Measurements from ENCODE around the gene NSD2. TPM values are rescaled to one million over a fixed set of nuclear protein-coding genes. Genes with fewer than 3 reads are reported as not detected.

NSD2 gene
- total RNA-seq, 1 experiment from 2014 or later = 69.0 TPM

- no peak overlapping the region for H2AFZ ChIP-seq (ENCODE audit: low read length)
- intact Hi-C loops (cut with micrococcal nuclease) = no loop called here
- no peaks in the 10 kb centered on the region for H3K9me2 ChIP-seq (replicated peaks; ENCODE audit: low read length)
- BruUV-seq (replicated peaks) = no TSS peak
- TF ChIP-seq EZH2 (IDR thresholded peaks at IDR 0.05; ENCODE audit: low read length, unreplicated experiment) (no peak), CTCF (conservative IDR thresholded peaks at IDR 0.05; ENCODE audit: low read depth, low read length) (no peak)
- H3K4me3 ChIP-seq (ENCODE audit: low read length) = no peak overlapping the region
- no peaks in the 10 kb centered on the region for H3K36me3 ChIP-seq (ENCODE audit: low read depth, low read length)
- peaks cover 27% of the 10 kb centered on the region for H3K79me2 ChIP-seq (ENCODE audit: low read length)
- H3K9ac ChIP-seq (ENCODE audit: low read length) = no peak overlapping the region
- DNase-seq (no peak), ATAC-seq (no peak)
- H3F3A ChIP-seq (ENCODE audit: low read length, unreplicated experiment) = no peaks in the 10 kb centered on the region
- H4K20me1 ChIP-seq (ENCODE audit: low read length) = no peaks in the 10 kb centered on the region
- H3K27ac ChIP-seq (ENCODE audit: low read length) = no peak overlapping the region
- ChIA-PET POLR2A (ENCODE audit: unreplicated experiment) (no interaction called here), CTCF (no interaction called here)
- no peaks in the 10 kb centered on the region for H3K9me3 ChIP-seq (ENCODE audit: low read length)
- H3K27me3 ChIP-seq (ENCODE audit: low read length) = no peaks in the 10 kb centered on the region
- H3K4me1 ChIP-seq (ENCODE audit: insufficient read depth, low read length) = no peaks in the 10 kb centered on the region
- H3K4me2 ChIP-seq (ENCODE audit: low read length) = no peak overlapping the region
Measured at GRCh38 chr4:1989533-1990347, 118.5 kb downstream of the NSD2 start.

- Histone ChIP-seq H3K4me1 (ENCODE audit: insufficient read depth, low read length) (no peaks in the 10 kb centered on the region), H3K9ac (ENCODE audit: low read length) (no peak overlapping the region), H3K36me3 (ENCODE audit: low read depth, low read length) (no peaks in the 10 kb centered on the region), H3K27me3 (ENCODE audit: low read length) (no peaks in the 10 kb centered on the region), H3K4me3 (ENCODE audit: low read length) (no peak overlapping the region), H4K20me1 (ENCODE audit: low read length) (no peaks in the 10 kb centered on the region), H3K9me2 (replicated peaks; ENCODE audit: low read length) (no peaks in the 10 kb centered on the region), H3F3A (ENCODE audit: low read length, unreplicated experiment) (no peaks in the 10 kb centered on the region), H2AFZ (ENCODE audit: low read length) (no peak overlapping the region), H3K79me2 (ENCODE audit: low read length) (peaks cover 33% of the 10 kb centered on the region), H3K27ac (ENCODE audit: low read length) (no peak overlapping the region), H3K9me3 (ENCODE audit: low read length) (no peaks in the 10 kb centered on the region), H3K4me2 (ENCODE audit: low read length) (no peak overlapping the region)
- BruUV-seq (replicated peaks) = no TSS peak
- ATAC-seq = no peak
- TF ChIP-seq EZH2 (IDR thresholded peaks at IDR 0.05; ENCODE audit: low read length, unreplicated experiment) (no peak), EZH2phosphoT487 (IDR thresholded peaks at IDR 0.05; ENCODE audit: borderline replicate concordance, low read length) (no peak), CTCF (conservative IDR thresholded peaks at IDR 0.05; ENCODE audit: low read depth, low read length) (no peak)
- no peak for DNase-seq
- intact Hi-C loops (cut with micrococcal nuclease) = no loop called here
- CTCF ChIA-PET = no interaction called here
- POLR2A ChIA-PET (ENCODE audit: unreplicated experiment) = no interaction called here
Measured at GRCh38 chr4:1990348-1990645, 119.1 kb downstream of the NSD2 start.

- TF ChIP-seq EZH2phosphoT487 (IDR thresholded peaks at IDR 0.05; ENCODE audit: borderline replicate concordance, low read length) (no peak), EZH2 (IDR thresholded peaks at IDR 0.05; ENCODE audit: low read length, unreplicated experiment) (no peak), CTCF (conservative IDR thresholded peaks at IDR 0.05; ENCODE audit: low read depth, low read length) (no peak)
- no peak overlapping the region for H3K4me2 ChIP-seq (ENCODE audit: low read length)
- no peak overlapping the region for H2AFZ ChIP-seq (ENCODE audit: low read length)
- no peaks in the 10 kb centered on the region for H3K27me3 ChIP-seq (ENCODE audit: low read length)
- H3K79me2 ChIP-seq (ENCODE audit: low read length) = peaks cover 36% of the 10 kb centered on the region
- no peaks in the 10 kb centered on the region for H3K4me1 ChIP-seq (ENCODE audit: insufficient read depth, low read length)
- CTCF ChIA-PET = no interaction called here
- no peak overlapping the region for H3K27ac ChIP-seq (ENCODE audit: low read length)
- no peaks in the 10 kb centered on the region for H3K9me3 ChIP-seq (ENCODE audit: low read length)
- no peak overlapping the region for H3K9ac ChIP-seq (ENCODE audit: low read length)
- intact Hi-C loops (cut with micrococcal nuclease) = no loop called here
- no peaks in the 10 kb centered on the region for H3K9me2 ChIP-seq (replicated peaks; ENCODE audit: low read length)
- POLR2A ChIA-PET (ENCODE audit: unreplicated experiment) = no interaction called here
- H3F3A ChIP-seq (ENCODE audit: low read length, unreplicated experiment) = no peaks in the 10 kb centered on the region
- no peak for ATAC-seq
- no peaks in the 10 kb centered on the region for H3K36me3 ChIP-seq (ENCODE audit: low read depth, low read length)
- no TSS peak for BruUV-seq (replicated peaks)
- no peak overlapping the region for H3K4me3 ChIP-seq (ENCODE audit: low read length)
- no peak for DNase-seq
- no peaks in the 10 kb centered on the region for H4K20me1 ChIP-seq (ENCODE audit: low read length)
Measured at GRCh38 chr4:1990676-1991075, 119.5 kb downstream of the NSD2 start.
